SK-N-SH treated with all-trans-retinoic acid at 6 μM for 48 hours (cell line): ENCODE data around the gene PPP2R2C.

Experiments used
- ATAC-seq: fragments of 200-7000 bp; cut with Tn5 transposase; 3 replicates; pipeline ENCODE4 v1.9.1; 2020; ENCODE audit warnings: mild to moderate bottlenecking, moderate library complexity
- BACH2 ChIP-seq: fragments of 250-450 bp; sonication (Bioruptor Pico); IDR thresholded peaks from 2 replicates; pipeline ENCODE4 v1.9.0; 2021; ENCODE audit warnings: mild to moderate bottlenecking, borderline replicate concordance
- CSDC2 ChIP-seq: fragments of 250-450 bp; sonication (Bioruptor Pico); IDR thresholded peaks from 2 replicates; pipeline ENCODE4 v1.5.0; 2020; ENCODE audit warnings: mild to moderate bottlenecking, moderate library complexity
- ESRRG ChIP-seq: fragments of 250-450 bp; sonication (Bioruptor Pico); IDR thresholded peaks from 2 replicates; pipeline ENCODE4 v1.6.1; 2021; ENCODE audit warnings: mild to moderate bottlenecking
- GLIS3 ChIP-seq: fragments of 250-450 bp; sonication (Bioruptor Pico); IDR thresholded peaks from 2 replicates; pipeline ENCODE4 v1.5.0; 2020; ENCODE audit warnings: mild to moderate bottlenecking, moderate library complexity
- ISL1 ChIP-seq: fragments of 250-450 bp; sonication (Bioruptor Pico); IDR thresholded peaks from 2 replicates; pipeline ENCODE4 v2.1.2; 2022; ENCODE audit warnings: mild to moderate bottlenecking, moderate library complexity
- PPARA ChIP-seq: fragments of 250-450 bp; sonication (Bioruptor Pico); IDR thresholded peaks from 2 replicates; pipeline ENCODE4 v1.5.0; 2020; ENCODE audit warnings: mild to moderate bottlenecking, borderline replicate concordance
- RARB ChIP-seq: fragments of 250-450 bp; sonication (Bioruptor Pico); IDR thresholded peaks from 2 replicates; pipeline ENCODE4 v1.8.0; 2021; ENCODE audit warnings: mild to moderate bottlenecking, moderate library complexity
- SNAI2 ChIP-seq: fragments of 250-450 bp; sonication (Bioruptor Pico); IDR thresholded peaks from 2 replicates; pipeline ENCODE4 v1.5.0; 2020; ENCODE audit warnings: mild to moderate bottlenecking, moderate library complexity
- TCF4 ChIP-seq: fragments of 250-450 bp; sonication (Bioruptor Pico); IDR thresholded peaks from 2 replicates; pipeline ENCODE4 v1.8.0; 2021; ENCODE audit warnings: mild to moderate bottlenecking, moderate library complexity, borderline replicate concordance
- TOX ChIP-seq: fragments of 250-450 bp; sonication (Bioruptor Pico); IDR thresholded peaks from 2 replicates; pipeline ENCODE4 v1.8.0; 2021; ENCODE audit warnings: mild to moderate bottlenecking, moderate library complexity, borderline replicate concordance
- ZC3H10 ChIP-seq: fragments of 250-450 bp; sonication (Bioruptor Pico); IDR thresholded peaks from 2 replicates; pipeline ENCODE4 v1.5.1; 2021; ENCODE audit warnings: mild to moderate bottlenecking, moderate library complexity
- ZFP3 ChIP-seq: fragments of 250-450 bp; sonication (Bioruptor Pico); IDR thresholded peaks from 2 replicates; pipeline ENCODE4 v1.5.0; 2020; ENCODE audit warnings: mild to moderate bottlenecking, moderate library complexity
- ZFP30 ChIP-seq: fragments of 450-650 bp; formaldehyde crosslinking; IDR thresholded peaks from 2 replicates; pipeline ENCODE4 v1.5.0; 2022; ENCODE audit warnings: mild to moderate bottlenecking, moderate library complexity
- ZNF565 ChIP-seq: fragments of 450-650 bp; formaldehyde crosslinking; conservative IDR thresholded peaks from 2 replicates; pipeline ENCODE4 v1.5.0; 2020; ENCODE audit warnings: low read depth, mild to moderate bottlenecking, moderate library complexity
- ZNF70 ChIP-seq: fragments of 450-650 bp; formaldehyde crosslinking; IDR thresholded peaks from 2 replicates; pipeline ENCODE4 v1.5.0; 2020; ENCODE audit warnings: mild to moderate bottlenecking, moderate library complexity
- TF ChIP-seq, protein P1 (sequence below): fragments of 250-450 bp; sonication (Bioruptor Pico); IDR thresholded peaks from 2 replicates; pipeline ENCODE4 v1.8.0; 2021; ENCODE audit warnings: low read depth, mild to moderate bottlenecking, moderate library complexity, borderline replicate concordance
- TF ChIP-seq, protein P2 (sequence below): fragments of 250-450 bp; sonication (Bioruptor Pico); IDR thresholded peaks from 2 replicates; pipeline ENCODE4 v1.8.0; 2020; ENCODE audit warnings: mild to moderate bottlenecking, moderate library complexity, borderline replicate concordance
- TF ChIP-seq, protein P3 (sequence below): fragments of 250-450 bp; sonication (Bioruptor Pico); IDR thresholded peaks from 2 replicates; pipeline ENCODE4 v1.5.1; 2021; ENCODE audit warnings: mild to moderate bottlenecking, moderate library complexity
- TF ChIP-seq, protein P4 (sequence below): fragments of 250-450 bp; sonication (Bioruptor Pico); IDR thresholded peaks from 2 replicates; pipeline ENCODE4 v1.5.1; 2020; ENCODE audit warnings: low read depth, mild to moderate bottlenecking, moderate library complexity

PPP2R2C gene

DNA sequence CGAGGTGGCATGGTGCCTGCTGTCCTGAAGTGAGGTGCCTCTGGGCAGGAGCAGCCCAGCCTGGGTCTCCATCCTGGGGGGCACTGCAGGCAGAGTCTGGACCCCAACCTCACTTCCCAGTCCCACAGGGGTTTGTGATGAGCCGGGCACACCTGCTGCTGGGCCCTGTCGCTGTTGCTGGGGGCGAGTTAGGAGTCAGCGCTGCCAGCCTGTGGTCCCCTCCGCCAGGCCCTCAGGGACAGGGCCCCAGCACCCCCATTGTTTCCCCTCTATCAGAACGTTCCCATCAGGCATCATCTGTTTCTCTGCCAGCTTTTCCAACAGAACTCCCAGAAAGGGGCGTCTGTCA, 179.3 kb downstream of the PPP2R2C start:
- no peak for TF ChIP-seq ESRRG (CRISPR knock-in tag)
- TF ChIP-seq ZNF565 (CRISPR knock-in tag) = no peak
- no peak for TF ChIP-seq RARB (CRISPR knock-in tag)
- no peak for TF ChIP-seq GLIS3
- no peak for TF ChIP-seq ZFP3 (CRISPR knock-in tag)
- no peak for TF ChIP-seq TOX
- TF ChIP-seq ZNF70 (CRISPR knock-in tag) = no peak
- TF ChIP-seq, protein P1, sequence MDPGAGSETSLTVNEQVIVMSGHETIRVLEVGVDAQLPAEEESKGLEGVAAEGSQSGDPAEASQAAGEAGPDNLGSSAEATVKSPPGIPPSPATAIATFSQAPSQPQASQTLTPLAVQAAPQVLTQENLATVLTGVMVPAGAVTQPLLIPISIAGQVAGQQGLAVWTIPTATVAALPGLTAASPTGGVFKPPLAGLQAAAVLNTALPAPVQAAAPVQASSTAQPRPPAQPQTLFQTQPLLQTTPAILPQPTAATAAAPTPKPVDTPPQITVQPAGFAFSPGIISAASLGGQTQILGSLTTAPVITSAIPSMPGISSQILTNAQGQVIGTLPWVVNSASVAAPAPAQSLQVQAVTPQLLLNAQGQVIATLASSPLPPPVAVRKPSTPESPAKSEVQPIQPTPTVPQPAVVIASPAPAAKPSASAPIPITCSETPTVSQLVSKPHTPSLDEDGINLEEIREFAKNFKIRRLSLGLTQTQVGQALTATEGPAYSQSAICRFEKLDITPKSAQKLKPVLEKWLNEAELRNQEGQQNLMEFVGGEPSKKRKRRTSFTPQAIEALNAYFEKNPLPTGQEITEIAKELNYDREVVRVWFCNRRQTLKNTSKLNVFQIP = no peak
- TF ChIP-seq CSDC2 (CRISPR knock-in tag) = no peak
- ATAC-seq = no peak

DNA sequence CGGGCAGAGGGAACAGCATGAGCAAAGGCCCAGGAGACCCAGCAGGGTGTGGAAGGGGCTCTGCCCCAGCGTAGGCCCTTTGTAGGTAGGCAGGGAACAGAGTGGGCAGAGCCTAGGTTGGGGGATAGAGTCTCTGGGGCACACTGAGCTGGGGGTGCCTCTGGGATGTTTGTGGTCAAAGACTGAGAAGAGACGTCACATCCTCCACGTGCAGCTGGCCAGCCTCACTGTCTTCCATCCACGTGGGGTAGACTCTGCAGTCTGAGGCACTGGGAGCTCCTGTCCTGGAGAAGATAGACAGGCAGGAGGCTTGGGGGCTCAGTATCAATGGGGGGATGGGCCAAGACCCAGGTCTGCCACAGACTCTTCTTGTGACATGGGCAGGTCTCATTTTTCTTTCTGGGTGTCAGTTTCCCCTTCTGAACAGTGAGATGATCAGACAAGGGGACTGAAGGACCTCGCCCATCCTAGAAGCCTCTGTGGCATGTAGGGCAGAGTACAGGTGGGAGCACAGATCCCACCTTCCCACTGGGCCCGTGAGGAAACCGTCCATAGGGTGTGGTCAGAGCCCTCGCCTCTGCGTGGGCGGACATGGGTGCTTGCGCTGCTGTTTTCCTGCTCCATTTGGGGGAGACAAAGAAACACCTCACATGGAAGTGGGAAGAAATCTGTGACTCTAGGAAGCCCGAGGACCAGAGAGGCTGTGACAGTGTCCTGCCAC, 179.9 kb downstream of the PPP2R2C start:
- ATAC-seq = no peak
- TF ChIP-seq GLIS3 (no peak), ZNF565 (CRISPR knock-in tag) (no peak), CSDC2 (CRISPR knock-in tag) (no peak), ISL1 (CRISPR knock-in tag) (no peak), ZNF70 (CRISPR knock-in tag) (no peak), BACH2 (CRISPR knock-in tag) (no peak), TOX (no peak), SNAI2 (CRISPR knock-in tag) (no peak), TCF4 (no peak), ZFP3 (CRISPR knock-in tag) (no peak), ZC3H10 (CRISPR knock-in tag) (no peak)
- TF ChIP-seq, protein P2, sequence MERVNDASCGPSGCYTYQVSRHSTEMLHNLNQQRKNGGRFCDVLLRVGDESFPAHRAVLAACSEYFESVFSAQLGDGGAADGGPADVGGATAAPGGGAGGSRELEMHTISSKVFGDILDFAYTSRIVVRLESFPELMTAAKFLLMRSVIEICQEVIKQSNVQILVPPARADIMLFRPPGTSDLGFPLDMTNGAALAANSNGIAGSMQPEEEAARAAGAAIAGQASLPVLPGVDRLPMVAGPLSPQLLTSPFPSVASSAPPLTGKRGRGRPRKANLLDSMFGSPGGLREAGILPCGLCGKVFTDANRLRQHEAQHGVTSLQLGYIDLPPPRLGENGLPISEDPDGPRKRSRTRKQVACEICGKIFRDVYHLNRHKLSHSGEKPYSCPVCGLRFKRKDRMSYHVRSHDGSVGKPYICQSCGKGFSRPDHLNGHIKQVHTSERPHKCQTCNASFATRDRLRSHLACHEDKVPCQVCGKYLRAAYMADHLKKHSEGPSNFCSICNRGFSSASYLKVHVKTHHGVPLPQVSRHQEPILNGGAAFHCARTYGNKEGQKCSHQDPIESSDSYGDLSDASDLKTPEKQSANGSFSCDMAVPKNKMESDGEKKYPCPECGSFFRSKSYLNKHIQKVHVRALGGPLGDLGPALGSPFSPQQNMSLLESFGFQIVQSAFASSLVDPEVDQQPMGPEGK = no peak
- TF ChIP-seq, protein P3, sequence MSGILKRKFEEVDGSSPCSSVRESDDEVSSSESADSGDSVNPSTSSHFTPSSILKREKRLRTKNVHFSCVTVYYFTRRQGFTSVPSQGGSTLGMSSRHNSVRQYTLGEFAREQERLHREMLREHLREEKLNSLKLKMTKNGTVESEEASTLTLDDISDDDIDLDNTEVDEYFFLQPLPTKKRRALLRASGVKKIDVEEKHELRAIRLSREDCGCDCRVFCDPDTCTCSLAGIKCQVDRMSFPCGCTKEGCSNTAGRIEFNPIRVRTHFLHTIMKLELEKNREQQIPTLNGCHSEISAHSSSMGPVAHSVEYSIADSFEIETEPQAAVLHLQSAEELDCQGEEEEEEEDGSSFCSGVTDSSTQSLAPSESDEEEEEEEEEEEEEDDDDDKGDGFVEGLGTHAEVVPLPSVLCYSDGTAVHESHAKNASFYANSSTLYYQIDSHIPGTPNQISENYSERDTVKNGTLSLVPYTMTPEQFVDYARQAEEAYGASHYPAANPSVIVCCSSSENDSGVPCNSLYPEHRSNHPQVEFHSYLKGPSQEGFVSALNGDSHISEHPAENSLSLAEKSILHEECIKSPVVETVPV = no peak
- TF ChIP-seq, all 23 proteins: peak for 0

DNA sequence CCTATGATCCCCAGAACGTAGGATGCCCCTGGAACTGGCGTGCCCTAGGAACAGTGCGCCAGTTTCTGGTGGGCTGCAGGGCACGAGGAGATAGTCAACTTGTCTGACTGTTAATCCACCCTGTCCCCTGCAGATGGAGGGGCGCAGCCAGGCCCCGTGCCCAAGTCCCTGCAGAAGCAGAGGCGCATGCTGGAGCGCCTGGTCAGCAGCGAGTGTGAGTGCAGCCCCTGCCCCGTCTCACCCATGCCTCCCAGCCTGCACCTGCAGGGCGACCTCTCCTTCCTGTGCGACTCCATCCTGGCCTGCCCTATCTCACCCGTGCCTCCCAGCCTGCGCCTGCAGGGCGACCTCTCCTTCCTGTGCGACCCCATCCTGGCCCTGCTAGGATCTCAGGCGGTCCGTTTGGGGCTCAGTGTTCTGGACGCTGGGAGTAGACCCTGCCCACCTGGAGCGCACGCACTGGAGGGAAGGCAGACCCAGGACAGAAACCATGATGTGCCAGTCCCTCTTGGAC, 180.6 kb downstream of the PPP2R2C start:
- no peak for ATAC-seq
- no peak for TF ChIP-seq TOX
- no peak for TF ChIP-seq BACH2 (CRISPR knock-in tag)
- TF ChIP-seq, protein P3 = no peak
- no peak for TF ChIP-seq SNAI2 (CRISPR knock-in tag)
- TF ChIP-seq PPARA (CRISPR knock-in tag) = no peak

DNA sequence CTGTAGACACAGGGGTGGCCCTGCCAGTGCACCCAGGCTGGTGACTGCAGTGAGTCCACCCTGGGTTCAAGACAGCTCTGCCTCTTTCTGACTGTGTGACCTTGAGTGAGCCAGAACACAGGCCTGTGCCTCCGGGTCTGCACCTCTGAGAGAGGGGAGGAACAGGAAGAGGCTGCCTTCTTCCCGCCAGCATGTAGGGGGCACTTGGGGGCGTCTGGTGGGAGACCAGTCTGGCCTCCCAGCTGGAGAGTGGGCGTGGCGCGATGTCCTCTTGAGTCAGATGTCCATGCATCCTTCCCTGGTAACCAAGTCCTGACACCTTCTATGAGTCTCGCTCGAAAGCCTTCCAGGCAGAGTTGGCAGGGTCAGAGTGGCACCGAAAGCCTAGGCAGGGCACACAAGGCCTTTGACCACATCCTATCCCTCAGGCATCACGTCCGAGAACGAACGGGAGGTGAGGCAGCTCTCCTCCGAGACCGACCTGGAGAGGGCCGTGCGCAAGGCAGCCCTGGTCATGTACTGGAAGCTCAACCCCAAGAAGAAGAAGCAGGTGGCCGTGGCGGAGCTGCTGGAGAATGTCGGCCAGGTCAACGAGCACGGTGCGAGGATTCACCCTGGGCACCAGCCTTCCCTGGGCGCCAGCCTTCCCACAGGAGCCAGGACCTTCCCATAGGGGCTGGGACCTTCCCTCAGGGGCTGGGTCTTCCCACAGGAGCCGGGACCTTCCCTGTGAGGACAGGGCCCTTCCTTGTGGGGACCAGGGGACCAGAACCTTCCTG, 181.5 kb downstream of the PPP2R2C start:
- ATAC-seq = no peak
- no peak for TF ChIP-seq RARB (CRISPR knock-in tag)
- TF ChIP-seq TCF4 = no peak
- no peak for TF ChIP-seq PPARA (CRISPR knock-in tag)
- TF ChIP-seq ISL1 (CRISPR knock-in tag) = no peak
- TF ChIP-seq ZFP30 (CRISPR knock-in tag) = no peak
- no peak for TF ChIP-seq ZC3H10 (CRISPR knock-in tag)
- TF ChIP-seq ZNF70 (CRISPR knock-in tag) = no peak
- TF ChIP-seq, protein P4, sequence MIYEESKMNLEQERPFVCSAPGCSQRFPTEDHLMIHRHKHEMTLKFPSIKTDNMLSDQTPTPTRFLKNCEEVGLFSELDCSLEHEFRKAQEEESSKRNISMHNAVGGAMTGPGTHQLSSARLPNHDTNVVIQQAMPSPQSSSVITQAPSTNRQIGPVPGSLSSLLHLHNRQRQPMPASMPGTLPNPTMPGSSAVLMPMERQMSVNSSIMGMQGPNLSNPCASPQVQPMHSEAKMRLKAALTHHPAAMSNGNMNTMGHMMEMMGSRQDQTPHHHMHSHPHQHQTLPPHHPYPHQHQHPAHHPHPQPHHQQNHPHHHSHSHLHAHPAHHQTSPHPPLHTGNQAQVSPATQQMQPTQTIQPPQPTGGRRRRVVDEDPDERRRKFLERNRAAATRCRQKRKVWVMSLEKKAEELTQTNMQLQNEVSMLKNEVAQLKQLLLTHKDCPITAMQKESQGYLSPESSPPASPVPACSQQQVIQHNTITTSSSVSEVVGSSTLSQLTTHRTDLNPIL (CRISPR knock-in tag) = no peak
